ENCODE results near the gene SAYSD1.
"Not testable (repeated sequence)": the region's sequence is repeated elsewhere in the genome, so short reads cannot be mapped to it uniquely, and the experiment has no call there.

Gene SAYSD1

GRCh38 chr6:39114704-39115599 is at the start of gene SAYSD1:
SAYSD1 (minus strand) TSS chr6:39115186; CDS start chr6:39115089, 97 bp downstream.
- DNase-seq: peak; percentile 82

- DNase-seq: no peak
Observed at GRCh38 chr6:39157511-39157910, 42.5 kb upstream of the SAYSD1 start.

GRCh38 chr6:39156801-39157200 is 41.8 kb upstream of the SAYSD1 start:
- DNase-seq: no peak

- no peak for DNase-seq
Observed at GRCh38 chr6:39154705-39155104, 39.7 kb upstream of the SAYSD1 start.

- no peak for DNase-seq
Observed at GRCh38 chr6:39153766-39154397, 38.9 kb upstream of the SAYSD1 start.

GRCh38 chr6:39152262-39152661 is 37.3 kb upstream of the SAYSD1 start:
- DNase-seq: no peak

- DNase-seq: no peak
Observed at GRCh38 chr6:39151211-39151610, 36.2 kb upstream of the SAYSD1 start.

GRCh38 chr6:39144481-39145173 is 29.6 kb upstream of the SAYSD1 start:
- no peak for DNase-seq

GRCh38 chr6:39143238-39143930 is 28.4 kb upstream of the SAYSD1 start:
- DNase-seq: no peak

GRCh38 chr6:39140556-39141167 is 25.7 kb upstream of the SAYSD1 start:
- no peak for DNase-seq

GRCh38 chr6:39137245-39137644 is 22.3 kb upstream of the SAYSD1 start:
- no peak for DNase-seq

GRCh38 chr6:39136207-39136606 is 21.2 kb upstream of the SAYSD1 start:
- DNase-seq: not testable (repeated sequence)

- DNase-seq: not testable (repeated sequence)
Observed at GRCh38 chr6:39134761-39135160, 19.8 kb upstream of the SAYSD1 start.

- no peak for DNase-seq
Observed at GRCh38 chr6:39130691-39131090, 15.7 kb upstream of the SAYSD1 start.

- DNase-seq: no peak
Observed at GRCh38 chr6:39128832-39129231, 13.8 kb upstream of the SAYSD1 start.

GRCh38 chr6:39128106-39128505 is 13.1 kb upstream of the SAYSD1 start:
- DNase-seq: no peak

GRCh38 chr6:39124114-39124513 is 9.1 kb upstream of the SAYSD1 start:
- no peak for DNase-seq

GRCh38 chr6:39118921-39119320 is 3.9 kb upstream of the SAYSD1 start:
- DNase-seq: no peak

GRCh38 chr6:39114388-39114703 is 640 bp downstream of the SAYSD1 start:
- no peak for DNase-seq

GRCh38 chr6:39113788-39114187 is 1.2 kb downstream of the SAYSD1 start:
- DNase-seq: no peak

GRCh38 chr6:39111280-39111679 is 3.7 kb downstream of the SAYSD1 start:
- DNase-seq: no peak

- DNase-seq: no peak
Observed at GRCh38 chr6:39108041-39108839, 6.7 kb downstream of the SAYSD1 start.

Data from DMS 273 treated with DMSO at 0.1 percent for 48 hours (cell line).